Measurements from ENCODE around the gene SORCS1.
"Not testable (repeated sequence)": the region's sequence is repeated elsewhere in the genome, so short reads cannot be mapped to it uniquely, and the experiment has no call there.

The SORCS1 gene

DNA sequence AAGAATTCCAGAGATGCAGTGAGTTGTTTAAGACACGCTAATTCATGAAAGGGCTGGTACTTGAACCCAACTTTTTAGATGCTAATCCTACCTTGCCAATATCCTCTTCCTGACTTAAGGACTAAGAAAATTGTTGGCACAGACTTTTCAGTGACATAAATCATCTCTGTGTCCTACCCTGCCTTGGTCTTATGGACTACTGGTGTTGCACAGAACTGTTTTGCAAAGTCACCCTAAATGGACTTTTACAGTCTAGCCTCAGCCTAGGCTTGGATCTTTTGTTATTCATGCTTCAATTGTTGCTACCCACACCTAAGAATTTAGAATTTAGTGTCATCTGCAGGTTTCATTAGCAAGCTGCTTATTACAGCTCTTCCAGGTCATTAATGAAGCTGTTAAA, 112.7 kb downstream of the SORCS1 start:
- DNase-seq (ENCODE audit: low spot score), result no peak

- DNase-seq (ENCODE audit: low spot score), result no peak
Observed at GRCh38 chr10:107043461-107043860, 121.0 kb downstream of the SORCS1 start.

DNA sequence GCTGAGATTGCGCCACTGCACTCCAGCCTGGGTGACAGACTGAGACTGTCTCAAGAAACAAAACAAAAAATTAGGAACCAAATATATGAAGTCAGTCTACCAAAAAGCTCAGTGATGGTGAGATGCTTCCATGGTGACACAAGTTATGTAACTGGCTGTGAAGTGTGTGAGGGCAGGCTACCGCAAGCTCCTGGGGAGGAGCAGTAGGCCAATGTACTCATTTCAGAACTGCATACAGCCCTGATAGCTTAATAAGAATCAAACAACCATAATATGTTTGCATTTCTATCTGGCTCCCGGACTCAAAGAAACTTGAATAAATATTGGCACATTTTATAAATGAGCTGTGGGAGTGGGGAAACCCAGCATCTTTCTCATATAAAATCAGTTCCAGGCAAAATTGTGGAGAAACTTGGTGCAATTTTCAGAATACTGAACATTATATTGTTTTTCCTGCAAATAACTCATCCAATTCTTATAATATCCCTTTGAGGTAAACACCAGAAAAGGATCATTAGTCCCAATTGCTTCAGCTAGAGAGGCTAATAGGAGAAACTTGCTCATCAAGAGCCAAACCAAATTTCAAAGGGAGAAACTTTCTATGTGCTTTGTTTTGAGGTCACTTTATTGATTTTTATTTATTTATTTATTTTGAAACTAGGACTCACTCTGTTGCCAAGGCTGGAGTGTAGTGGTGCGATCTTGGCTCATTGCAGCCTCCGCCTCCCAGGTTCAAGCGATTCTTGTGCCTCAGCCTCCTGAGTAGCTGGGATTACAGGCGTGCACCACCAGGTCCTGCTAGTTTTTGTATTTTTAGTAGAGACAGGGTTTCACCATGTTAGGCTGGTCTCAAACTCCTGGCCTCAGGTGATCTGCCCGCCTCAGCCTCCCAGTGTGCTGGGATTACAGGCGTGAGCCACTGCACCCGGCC, 127.0 kb downstream of the SORCS1 start:
- no peak for DNase-seq (ENCODE audit: low spot score)

GRCh38 chr10:107033799-107034422, 130.6 kb downstream of the SORCS1 start:
- no peak for DNase-seq (ENCODE audit: low spot score)

GRCh38 chr10:107032700-107033401, 131.7 kb downstream of the SORCS1 start:
- no peak for DNase-seq (ENCODE audit: low spot score)

DNA sequence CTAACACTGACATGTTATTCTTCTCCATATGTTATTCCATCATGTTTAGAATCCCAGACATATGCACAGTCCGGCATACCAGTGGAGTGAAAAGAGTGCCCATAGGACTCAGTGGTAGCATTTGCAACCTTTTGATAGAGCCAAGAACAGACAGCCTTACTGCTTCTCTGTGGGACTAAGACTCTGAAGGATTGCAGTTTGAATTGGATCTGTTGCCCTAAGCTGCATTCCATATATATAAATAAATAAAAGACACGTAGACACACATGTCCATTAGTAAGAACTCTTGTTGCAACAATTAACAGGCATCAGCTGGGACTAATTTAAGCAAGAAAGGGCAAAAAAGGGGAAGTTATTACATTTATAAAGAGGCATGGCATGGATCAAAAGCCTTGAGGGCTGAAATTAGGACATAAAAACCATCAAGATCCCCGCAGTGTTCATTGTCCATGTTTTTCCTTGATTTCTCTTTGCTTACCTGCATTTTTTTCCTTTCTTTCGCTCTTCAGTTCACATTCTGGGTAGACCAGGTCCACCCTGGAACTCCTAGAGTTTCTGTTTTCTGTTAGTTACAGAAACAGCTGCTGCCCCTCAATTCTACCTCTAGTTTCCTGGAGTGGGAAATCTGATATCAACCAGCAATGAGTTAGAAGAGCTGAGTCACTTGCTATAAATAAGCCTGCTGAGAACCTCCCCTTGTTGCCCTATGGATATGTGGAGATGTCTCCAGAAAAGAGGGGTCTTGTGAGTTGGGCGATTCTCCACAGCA, 132.4 kb downstream of the SORCS1 start:
- no peak for DNase-seq (ENCODE audit: low spot score)

DNA sequence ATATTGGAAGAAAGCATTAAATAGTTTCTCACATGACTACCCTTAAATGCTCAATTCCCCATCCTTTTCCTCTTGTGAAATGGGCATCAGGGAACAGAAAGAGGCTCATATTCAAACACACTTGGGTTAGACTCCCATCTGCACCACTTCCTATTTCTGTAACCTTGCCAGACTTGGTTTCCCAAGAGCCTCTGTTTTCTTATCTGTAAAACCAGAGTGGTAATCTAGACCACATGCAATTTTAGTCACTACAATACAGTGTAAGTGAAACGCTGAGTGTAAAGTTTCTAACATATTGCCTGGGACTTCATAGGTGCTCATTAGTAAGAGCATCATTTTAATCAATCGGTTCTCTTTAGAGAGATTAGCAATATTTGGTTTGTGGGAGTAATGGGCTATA, 136.3 kb downstream of the SORCS1 start:
- DNase-seq (ENCODE audit: low spot score), result no peak

- no peak for DNase-seq (ENCODE audit: low spot score)
Observed at GRCh38 chr10:107025676-107026075, 138.8 kb downstream of the SORCS1 start.

GRCh38 chr10:107024033-107024432, 140.5 kb downstream of the SORCS1 start:
- DNase-seq (ENCODE audit: low spot score), result not testable (repeated sequence)

DNA sequence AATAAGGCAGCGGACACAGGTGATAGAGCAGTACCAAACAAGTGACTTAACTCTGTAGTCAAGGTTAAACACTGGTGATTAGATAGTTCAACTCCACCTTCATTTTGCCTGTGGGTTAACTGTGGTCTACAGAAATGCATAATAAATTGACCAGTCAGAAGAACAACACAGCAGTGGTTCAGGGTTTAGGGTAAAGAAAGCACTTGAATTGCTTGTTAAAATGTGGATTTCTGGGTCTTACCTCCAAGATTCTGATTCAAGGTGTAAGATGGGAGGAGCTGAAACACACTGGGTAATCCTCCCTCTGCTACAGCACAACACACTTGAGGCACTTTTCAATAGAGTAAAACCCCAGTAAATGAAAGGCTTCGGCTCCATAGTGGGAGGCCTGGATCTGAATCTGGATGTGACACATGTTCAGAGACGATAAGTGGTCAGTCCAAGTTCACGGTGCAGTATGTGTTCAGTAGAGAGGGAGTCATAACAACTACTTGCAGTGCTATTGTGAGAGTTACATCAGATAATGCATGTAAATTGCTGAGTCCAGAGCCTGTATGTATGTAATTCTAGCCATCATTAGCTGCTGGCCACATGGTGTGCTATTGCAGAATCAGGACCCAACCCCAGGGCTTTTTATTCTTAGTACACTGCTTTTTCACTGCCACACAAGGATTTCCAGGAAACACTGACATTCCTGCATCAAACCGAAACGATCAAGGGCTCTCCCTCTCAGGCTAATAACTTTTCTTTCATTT, 141.7 kb downstream of the SORCS1 start:
- DNase-seq (ENCODE audit: low spot score), result no peak

- DNase-seq (ENCODE audit: low spot score), result no peak
Observed at GRCh38 chr10:107019154-107019553, 145.4 kb downstream of the SORCS1 start.

GRCh38 chr10:107013258-107014006, 151.1 kb downstream of the SORCS1 start:
- DNase-seq (ENCODE audit: low spot score), result no peak

- DNase-seq (ENCODE audit: low spot score), result no peak
Observed at GRCh38 chr10:107011992-107012391, 152.5 kb downstream of the SORCS1 start.

DNA sequence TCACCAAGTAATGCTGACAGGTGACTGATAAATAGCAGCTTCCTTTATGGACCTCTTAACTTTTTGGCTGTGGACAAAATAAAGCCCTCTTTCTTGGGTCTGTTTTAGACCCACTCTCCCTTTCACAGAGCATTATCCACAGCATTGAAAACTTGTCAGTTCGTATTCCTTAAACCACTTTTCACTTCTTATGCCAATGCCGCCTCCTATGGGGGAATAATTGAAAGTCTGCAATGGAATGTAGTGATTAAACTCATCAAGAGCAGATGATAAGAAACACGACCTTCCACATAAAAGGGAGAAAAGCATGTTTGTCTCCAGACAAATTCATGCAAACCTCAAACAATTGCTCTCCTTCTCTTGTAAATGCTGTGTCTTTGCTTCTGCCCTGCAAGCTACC, 153.4 kb downstream of the SORCS1 start:
- no peak for DNase-seq (ENCODE audit: low spot score)

GRCh38 chr10:107010531-107010930, 154.0 kb downstream of the SORCS1 start:
- no peak for DNase-seq (ENCODE audit: low spot score)

DNA sequence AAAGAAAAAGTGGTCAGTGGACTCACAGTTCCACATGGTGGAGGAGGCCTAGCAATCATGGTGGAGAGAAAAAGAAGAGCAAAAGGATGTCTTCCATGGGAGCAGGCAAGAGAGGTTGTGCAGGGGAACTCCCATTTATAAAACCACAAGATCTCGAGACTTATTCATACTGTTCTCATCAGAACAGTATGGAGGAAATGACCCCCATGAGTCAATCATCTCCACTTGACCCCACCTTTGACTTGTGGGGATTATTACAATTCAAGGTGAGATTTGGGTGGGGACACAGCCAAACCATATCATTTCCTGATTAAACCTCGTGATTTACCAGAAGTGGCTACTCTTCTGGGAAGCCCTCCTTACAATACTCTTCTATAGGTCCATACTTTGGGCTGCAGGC, 160.1 kb downstream of the SORCS1 start:
- DNase-seq (ENCODE audit: low spot score), result no peak

- no peak for DNase-seq (ENCODE audit: low spot score)
Observed at GRCh38 chr10:107002068-107002467, 162.4 kb downstream of the SORCS1 start.

GRCh38 chr10:106999118-106999707, 165.3 kb downstream of the SORCS1 start:
- no peak for DNase-seq (ENCODE audit: low spot score)

DNA sequence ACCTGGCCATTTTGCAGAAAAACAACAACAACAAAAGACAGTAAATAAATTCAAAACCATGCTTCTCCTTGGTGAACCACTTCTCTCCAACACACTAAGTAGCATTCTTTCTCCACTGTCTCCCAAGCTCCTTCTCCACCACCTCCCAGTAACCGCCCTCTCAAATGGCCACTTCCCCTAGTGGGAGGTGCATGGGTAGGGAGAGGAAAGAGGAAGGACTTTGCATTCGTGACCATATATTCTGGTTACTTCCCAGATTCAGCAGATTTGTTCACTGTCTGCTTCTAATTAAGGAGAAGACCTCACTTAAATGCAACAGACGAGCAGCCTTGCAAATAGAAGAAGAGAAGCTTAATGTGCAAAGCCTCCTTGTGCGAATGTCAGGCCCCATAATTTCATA, 166.8 kb downstream of the SORCS1 start:
- no peak for DNase-seq (ENCODE audit: low spot score)

- DNase-seq (ENCODE audit: low spot score), result no peak
Observed at GRCh38 chr10:106996510-106996909, 168.0 kb downstream of the SORCS1 start.
